ENCODE measurements around the gene POFUT2.

POFUT2 gene

DNA sequence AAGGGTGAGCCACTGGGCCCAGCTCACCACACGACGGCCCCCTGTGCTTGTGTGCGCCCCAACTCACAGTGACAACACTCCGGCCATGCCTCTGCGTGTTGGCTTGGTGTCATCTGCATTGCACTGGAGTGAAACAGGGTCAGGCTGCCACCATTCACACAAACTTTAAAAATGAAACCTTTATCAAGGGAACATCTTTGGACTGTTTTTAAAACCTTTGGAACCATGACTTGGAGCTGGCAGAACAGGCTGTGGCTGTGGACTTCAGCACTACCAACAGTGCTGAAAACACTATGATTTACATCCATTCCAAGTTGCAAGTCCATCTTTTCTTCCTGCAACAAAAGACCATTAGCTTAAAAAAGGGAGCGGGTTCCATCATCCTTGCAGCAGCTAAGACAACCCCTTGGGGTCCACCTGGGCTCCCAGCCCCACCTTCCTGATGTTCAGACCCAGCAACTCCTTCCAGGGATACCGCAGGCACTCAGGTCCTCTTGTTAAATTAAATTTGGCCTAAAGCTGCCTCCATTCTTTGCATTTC lies 25.6 kb downstream of the POFUT2 start:
- DNase-seq, result no peak

DNA sequence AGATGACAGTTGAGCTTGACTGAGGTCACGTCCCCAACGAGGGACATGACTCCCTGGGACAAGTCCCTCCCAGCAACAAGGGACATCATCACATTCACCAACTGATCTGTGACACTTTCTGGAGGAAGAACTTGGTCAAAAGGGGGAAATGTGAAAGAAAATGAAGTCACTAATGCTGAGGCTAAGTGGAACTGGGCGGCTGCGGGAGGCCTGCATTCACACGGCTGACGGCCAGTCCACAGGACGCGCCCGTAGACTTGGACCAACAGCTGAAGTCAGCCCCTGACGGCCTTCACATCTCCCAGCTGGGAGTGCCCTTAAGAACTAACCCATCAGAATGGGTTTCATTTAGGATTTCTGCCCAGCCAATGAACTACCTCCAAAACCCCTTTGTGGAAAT lies 26.6 kb downstream of the POFUT2 start:
- no peak for DNase-seq

- no peak for DNase-seq
Observed at GRCh38 chr21:45260191-45260825, 27.4 kb downstream of the POFUT2 start.

GRCh38 chr21:45259206-45259840 lies 28.4 kb downstream of the POFUT2 start:
- no peak for DNase-seq

DNA sequence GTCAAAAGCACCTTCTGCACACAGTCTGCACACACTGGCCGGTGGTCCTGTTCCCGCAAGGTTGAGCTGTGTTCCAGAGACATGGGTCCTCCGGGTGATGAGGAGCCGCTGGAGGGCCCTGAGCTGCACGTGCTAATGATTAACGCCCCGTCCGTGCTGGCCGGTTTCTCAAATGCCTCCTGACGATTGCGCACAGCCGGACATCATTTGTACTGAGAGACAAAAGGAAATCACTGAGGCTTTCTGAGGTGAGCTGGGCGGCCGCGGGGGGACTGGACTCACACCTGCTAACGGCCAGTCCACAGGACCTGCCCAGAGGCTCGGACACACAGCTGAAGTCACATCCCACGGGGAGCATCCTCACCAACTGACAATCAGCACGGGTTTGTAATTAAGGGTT lies 29.2 kb downstream of the POFUT2 start:
- no peak for DNase-seq

- DNase-seq, result no peak
Observed at GRCh38 chr21:45257673-45258341, 29.9 kb downstream of the POFUT2 start.

DNA sequence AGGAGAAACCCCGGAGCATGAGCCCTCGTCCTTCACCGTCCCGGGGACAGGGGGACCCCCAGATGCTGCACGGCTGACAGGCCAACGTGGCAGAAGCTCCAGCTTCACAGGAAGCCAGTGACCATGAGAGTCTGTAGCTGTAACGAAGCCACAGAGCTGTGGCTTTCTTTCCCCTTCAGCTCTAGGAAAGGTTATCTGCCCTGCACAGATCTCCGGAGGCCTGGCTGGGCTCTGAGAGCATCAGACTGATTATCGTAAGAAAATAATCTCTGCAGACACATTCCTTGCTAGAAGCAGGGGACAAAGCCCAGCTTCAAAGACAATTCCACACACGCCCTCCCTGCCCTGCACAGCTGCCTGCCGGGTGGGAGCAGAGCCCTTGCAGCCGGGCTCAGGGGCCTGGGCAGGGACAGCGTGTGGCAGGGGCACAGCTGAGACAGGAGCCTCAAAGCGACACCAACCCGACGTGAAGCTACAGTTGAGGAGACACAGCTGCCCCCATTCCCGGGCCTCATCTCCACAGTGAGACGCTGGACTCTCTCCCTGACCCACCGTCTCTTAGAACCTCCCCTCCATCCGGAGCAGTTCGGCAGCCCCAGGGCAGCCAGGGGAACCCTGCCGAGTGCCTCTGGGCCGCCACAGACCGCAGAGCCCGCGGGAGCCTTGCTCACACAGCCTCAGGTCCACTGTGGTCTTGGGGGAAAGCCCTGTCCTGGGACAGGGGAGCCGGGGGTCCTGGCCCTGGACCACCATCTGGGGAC lies 30.6 kb downstream of the POFUT2 start:
- DNase-seq, result peak; percentile 98

GRCh38 chr21:45256021-45256911 lies 31.4 kb downstream of the POFUT2 start:
- peak; percentile 72 for DNase-seq

- no peak for DNase-seq
Observed at GRCh38 chr21:45255381-45256020, 32.2 kb downstream of the POFUT2 start.

DNA sequence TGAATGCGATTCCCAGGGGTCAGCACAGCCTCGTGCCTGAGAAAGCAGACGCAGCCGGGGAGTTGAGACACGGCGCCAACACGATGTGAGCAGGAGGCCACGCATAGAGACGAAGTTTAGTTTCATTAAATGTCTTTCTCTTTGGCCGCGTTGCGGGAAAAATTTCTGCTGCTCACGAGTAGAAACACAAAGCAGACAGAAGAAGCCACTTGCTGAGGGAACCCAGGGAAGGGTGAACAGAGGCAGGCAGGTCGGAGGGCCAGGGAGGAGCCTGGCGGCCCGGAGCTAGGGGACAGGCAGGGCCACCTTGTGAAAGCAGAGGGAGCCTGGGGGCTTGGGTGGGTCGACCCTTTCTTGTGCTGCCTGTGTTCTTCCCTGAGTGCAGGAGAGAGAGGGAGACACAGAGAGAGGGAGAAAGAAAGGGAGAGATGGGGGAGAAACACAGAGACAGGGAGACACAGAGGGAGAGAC lies 33.2 kb downstream of the POFUT2 start:
- DNase-seq, result no peak

DNA sequence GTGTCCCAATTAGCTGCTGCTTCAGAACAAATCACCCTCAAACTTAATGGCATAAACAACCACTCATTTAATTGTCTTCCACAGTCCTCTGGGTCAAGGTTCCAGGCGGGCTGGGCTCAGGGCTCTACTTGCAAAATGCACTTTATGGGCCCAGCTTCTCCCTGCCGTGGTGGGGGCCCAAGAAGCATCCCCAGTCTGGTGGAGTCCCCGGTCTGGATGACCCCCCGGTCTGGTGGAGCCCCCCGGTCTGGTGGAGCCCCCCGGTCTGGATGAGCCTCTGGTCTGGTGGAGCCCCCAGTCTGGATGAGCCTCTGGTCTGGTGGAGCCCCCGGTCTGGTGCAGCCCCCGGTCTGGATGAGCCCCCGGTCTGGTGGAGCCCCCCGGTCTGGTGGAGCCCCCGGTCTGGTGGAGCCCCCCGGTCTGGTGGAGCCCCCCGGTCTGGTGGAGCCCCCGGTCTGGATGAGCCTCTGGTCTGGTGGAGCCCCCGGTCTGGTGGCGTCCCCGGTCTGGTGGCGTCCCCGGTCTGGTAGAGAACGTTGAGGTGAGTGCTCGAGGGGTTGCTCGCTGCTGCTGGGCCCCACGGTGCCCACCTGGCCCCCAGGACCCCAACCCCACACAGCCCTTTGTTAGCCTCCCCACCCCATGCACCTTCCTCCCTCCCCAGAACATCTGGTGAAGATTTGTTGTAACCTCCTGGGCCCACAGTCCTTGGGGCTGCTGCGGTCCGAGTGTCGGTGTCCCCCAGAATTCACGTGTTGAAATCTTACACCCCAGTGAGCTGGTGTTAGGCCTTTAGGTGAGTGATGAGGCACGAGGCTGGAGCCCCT lies 33.8 kb downstream of the POFUT2 start:
- no peak for DNase-seq

- DNase-seq, result no peak
Observed at GRCh38 chr21:45253180-45253579, 34.5 kb downstream of the POFUT2 start.

DNA sequence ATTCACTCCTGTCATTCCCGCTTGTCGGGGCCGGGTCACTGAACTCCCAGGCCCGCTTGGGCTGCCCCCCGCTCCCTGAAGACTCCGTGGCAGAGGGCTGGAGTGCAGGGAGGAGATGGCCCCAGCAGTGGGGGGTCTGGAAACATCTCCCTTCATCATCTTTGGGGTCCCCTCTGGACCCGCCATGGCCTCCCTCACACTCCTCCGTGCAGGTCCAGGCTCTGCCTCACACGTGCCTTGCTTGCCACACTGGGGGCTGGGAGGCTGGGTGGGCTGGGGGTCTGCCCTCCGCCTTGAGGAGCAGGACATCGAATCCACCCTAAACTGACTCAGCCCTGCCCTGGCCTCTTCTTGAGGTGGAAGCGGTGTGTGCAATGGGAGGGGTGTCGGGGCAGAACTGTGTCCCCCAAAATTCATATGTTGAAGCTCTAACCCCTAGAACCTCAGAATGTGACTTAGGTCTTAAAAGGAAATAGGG lies 35.2 kb downstream of the POFUT2 start:
- no peak for DNase-seq

GRCh38 chr21:45251635-45252447 lies 35.9 kb downstream of the POFUT2 start:
- no peak for DNase-seq

GRCh38 chr21:45250914-45251634 lies 36.6 kb downstream of the POFUT2 start:
- DNase-seq, result no peak

- no peak for DNase-seq
Observed at GRCh38 chr21:45250272-45250671, 37.4 kb downstream of the POFUT2 start.

DNA sequence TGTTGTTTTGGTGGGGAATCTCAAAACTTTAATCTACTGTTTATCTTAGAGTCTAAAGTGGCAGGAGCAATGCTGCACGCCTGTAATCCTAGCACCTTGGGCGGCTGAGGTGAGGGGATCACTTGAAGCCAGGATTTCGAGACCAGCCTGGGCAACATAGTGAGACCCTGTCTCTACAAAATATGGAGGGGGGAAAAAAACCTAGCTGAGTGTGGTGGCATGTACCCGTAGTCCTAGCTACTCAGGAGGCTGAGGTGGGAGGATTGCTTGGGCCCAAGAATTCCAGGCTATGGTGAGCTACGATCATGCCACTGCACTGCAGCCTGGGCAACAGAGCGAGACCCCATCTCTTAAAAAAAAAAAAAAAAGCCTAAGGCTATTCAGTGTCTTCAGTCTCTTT lies 38.1 kb downstream of the POFUT2 start:
- no peak for DNase-seq

DNA sequence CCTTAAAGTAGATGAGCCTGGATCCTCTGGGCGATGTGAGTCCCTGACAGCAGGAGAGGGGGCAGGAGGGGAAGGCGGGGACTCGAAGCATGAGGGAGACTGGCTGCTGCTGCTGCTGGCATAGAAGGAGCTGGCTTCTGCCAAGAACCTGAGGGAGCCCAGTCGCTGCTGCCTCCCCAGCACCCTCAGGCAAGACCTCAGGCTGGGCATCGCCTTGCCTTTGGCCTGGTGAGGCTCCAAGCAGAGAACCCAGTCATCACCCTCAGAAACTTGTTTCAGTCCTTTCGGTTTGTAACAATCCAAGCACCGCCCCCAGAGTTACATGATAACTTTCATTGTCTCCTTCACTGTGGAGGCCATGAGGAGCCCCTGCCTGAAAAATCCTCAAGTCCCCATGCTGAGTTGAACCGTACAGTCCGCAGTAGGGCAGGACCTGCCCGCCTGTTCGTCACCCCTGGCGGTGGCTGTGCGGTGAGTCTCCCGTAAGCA lies 38.8 kb downstream of the POFUT2 start:
- peak; percentile 24 for DNase-seq
